GM12878 (cell line): ENCODE results near the gene MAPKBP1. TPM values are rescaled to one million over a fixed set of nuclear protein-coding genes. Genes with fewer than 3 reads are reported as not detected.

Experiments used
- ATF7 ChIP-seq: fragments of 450-650 bp; IDR thresholded peaks from 2 replicates; pipeline ENCODE4 v1.6.1; 2016; ENCODE audit warnings: low read depth, mild to moderate bottlenecking
- BACH1 ChIP-seq: fragments of 450-650 bp; IDR thresholded peaks from 2 replicates; pipeline ENCODE4 v1.6.1; 2017; ENCODE audit warnings: mild to moderate bottlenecking, borderline replicate concordance
- BHLHE40 ChIP-seq, 2 experiments: fragments of 450-650 bp in 1 of 2; IDR thresholded peaks; 2 replicates each; pipeline ENCODE4 v1.6.1; 2011 to 2017; ENCODE audit warnings: low read depth in 2 of 2, borderline replicate concordance in 1 of 2, improper control_type of control experiment in 1 of 2, low read length in 1 of 2, mild to moderate bottlenecking in 1 of 2
- CHD1 ChIP-seq: IDR thresholded peaks from 2 replicates; pipeline ENCODE4 v1.6.1; 2012; ENCODE audit warnings: low read depth, low read length, improper control_type of control experiment
- CHD2 ChIP-seq: IDR thresholded peaks from 2 replicates; pipeline ENCODE4 v1.6.1; 2011; ENCODE audit warnings: low read depth, low read length, improper control_type of control experiment, borderline replicate concordance
- DPF2 ChIP-seq: fragments of 450-650 bp; IDR thresholded peaks from 2 replicates; pipeline ENCODE4 v1.6.1; 2017; ENCODE audit warnings: mild to moderate bottlenecking
- EGR1 ChIP-seq, 2 experiments: IDR thresholded peaks; 1 replicate in 1 of 2; 2 replicates in 1 of 2; pipeline ENCODE4 v1.6.1; 2011 to 2012; ENCODE audit warnings: low read depth in 2 of 2, low read length in 2 of 2, borderline replicate concordance in 1 of 2, mild to moderate bottlenecking in 1 of 2, moderate library complexity in 1 of 2
- ELK1 ChIP-seq: IDR thresholded peaks from 2 replicates; pipeline ENCODE4 v1.6.1; 2012; ENCODE audit warnings: low read depth, low read length, improper control_type of control experiment
- GATAD2B ChIP-seq: fragments of 450-650 bp; conservative IDR thresholded peaks from 2 replicates; pipeline ENCODE4 v1.6.1; 2017; ENCODE audit warnings: low read depth, mild to moderate bottlenecking, moderate library complexity
- LARP7 ChIP-seq: fragments of 450-650 bp; IDR thresholded peaks from 2 replicates; pipeline ENCODE4 v1.6.1; 2017; ENCODE audit warnings: mild to moderate bottlenecking
- MAX ChIP-seq: IDR thresholded peaks from 2 replicates; pipeline ENCODE4 v1.6.1; 2012; ENCODE audit warnings: low read depth, low read length, improper control_type of control experiment
- NFYB ChIP-seq: IDR thresholded peaks from 2 replicates; pipeline ENCODE4 v1.6.1; 2011; ENCODE audit warnings: low read depth, mild to moderate bottlenecking, low read length, improper control_type of control experiment, moderate library complexity; ENCODE audit not compliant: insufficient read depth
- PML ChIP-seq: IDR thresholded peaks from 2 replicates; pipeline ENCODE4 v1.6.1; 2012; ENCODE audit warnings: low read length, inconsistent platforms
- POLR2AphosphoS2 ChIP-seq: IDR thresholded peaks from 2 replicates; pipeline ENCODE4 v1.6.1; 2011; ENCODE audit warnings: low read depth, mild to moderate bottlenecking, low read length, improper control_type of control experiment, moderate library complexity
- RAD21 ChIP-seq: IDR thresholded peaks from 2 replicates; pipeline ENCODE4 v1.6.1; 2011; ENCODE audit warnings: mild to moderate bottlenecking, low read depth, low read length, moderate library complexity; ENCODE audit not compliant: insufficient read depth
- RB1 ChIP-seq: fragments of 450-650 bp; formaldehyde crosslinking; IDR thresholded peaks from 2 replicates; pipeline ENCODE4 v1.6.1; 2017; ENCODE audit warnings: mild to moderate bottlenecking, borderline replicate concordance
- RCOR1 ChIP-seq: conservative IDR thresholded peaks from 2 replicates; pipeline ENCODE4 v1.6.1; 2012; ENCODE audit warnings: low read depth, low read length, improper control_type of control experiment
- RUNX3 ChIP-seq: IDR thresholded peaks from 2 replicates; pipeline ENCODE4 v1.6.1; 2012; ENCODE audit warnings: low read length, inconsistent platforms
- SIN3A ChIP-seq: IDR thresholded peaks from 2 replicates; pipeline ENCODE4 v1.6.1; 2012; ENCODE audit warnings: low read depth, low read length, improper control_type of control experiment
- SMAD5 ChIP-seq: IDR thresholded peaks from 2 replicates; pipeline ENCODE4 v1.6.1; 2016; ENCODE audit warnings: antibody characterized with exemption, low read depth
- SMC3 ChIP-seq: IDR thresholded peaks from 2 replicates; pipeline ENCODE4 v1.6.1; 2011; ENCODE audit warnings: low read length, improper control_type of control experiment, borderline replicate concordance
- SUZ12 ChIP-seq: fragments of 200-600 bp; sonication (generic); IDR thresholded peaks from one replicate; pipeline ENCODE4 v1.6.1; 2018; ENCODE audit warnings: antibody characterized with exemption, mild to moderate bottlenecking; ENCODE audit not compliant: unreplicated experiment
- TBL1XR1 ChIP-seq: IDR thresholded peaks from 2 replicates; pipeline ENCODE4 v1.6.1; 2012; ENCODE audit warnings: low read depth, low read length, improper control_type of control experiment
- YY1 ChIP-seq: IDR thresholded peaks from 2 replicates; pipeline ENCODE4 v1.6.1; 2011; ENCODE audit warnings: low read depth, mild to moderate bottlenecking, low read length
- polyA plus RNA-seq, 11 experiments: library from polyadenylated mRNA; depleted of rRNA in 4 of 11; unstranded in 6 of 11; stranded (reverse) in 5 of 11; fragments of >200 nt; fragmentation: Nextera tagmentation in 4 of 11; fragmentation: Illumina TruSeq in 1 of 11; extraction: Ambion mirVana in 4 of 11; extraction: Trizol in 1 of 11; gene quantifications; 1 replicate in 1 of 11; 2 replicates in 10 of 11; pipeline versions ENCODE4 v1.2.1 to v1.2.3, GENCODE V29; 2011 to 2016; ENCODE audit warnings: inconsistent platforms in 2 of 11, missing spikeins in 2 of 11, low read depth in 1 of 11
- total RNA-seq, 4 experiments: library from RNA; depleted of rRNA in 3 of 4; stranded (reverse); fragments of >200 nt in 3 of 4; fragmentation: Illumina TruSeq in 1 of 4; extraction: Trizol in 1 of 4; gene quantifications; 2 replicates each; pipeline versions ENCODE4 v1.2.1 to v1.2.3, GENCODE V29; 2013 to 2021
- TF ChIP-seq, protein P1 (sequence below): IDR thresholded peaks from 2 replicates; pipeline ENCODE4 v1.6.1; 2011; ENCODE audit warnings: borderline replicate concordance, low read depth, mild to moderate bottlenecking, moderate library complexity, low read length; ENCODE audit not compliant: insufficient read depth, poor library complexity, severe bottlenecking
- TF ChIP-seq, protein P2 (sequence below), 3 experiments: IDR thresholded peaks in 2 of 3; conservative IDR thresholded peaks in 1 of 3; 2 replicates each; pipeline ENCODE4 v1.5.1; 2011; ENCODE audit warnings: low read depth in 3 of 3, low read length in 3 of 3, mild to moderate bottlenecking in 3 of 3, control low read depth in 2 of 3, moderate library complexity in 2 of 3, inconsistent platforms in 1 of 3, mixed read lengths in 1 of 3; ENCODE audit not compliant: control insufficient read depth in 2 of 3, insufficient read depth in 1 of 3; ENCODE audit errors: extremely low read depth in 1 of 3

MAPKBP1 gene
- total and polyA plus RNA-seq, 10 of the 15 experiments (the other 5 are each of a cell fraction or from before 2014, with no cell fraction given), result 0.44 to 19.0 (median 7.3) TPM

DNA sequence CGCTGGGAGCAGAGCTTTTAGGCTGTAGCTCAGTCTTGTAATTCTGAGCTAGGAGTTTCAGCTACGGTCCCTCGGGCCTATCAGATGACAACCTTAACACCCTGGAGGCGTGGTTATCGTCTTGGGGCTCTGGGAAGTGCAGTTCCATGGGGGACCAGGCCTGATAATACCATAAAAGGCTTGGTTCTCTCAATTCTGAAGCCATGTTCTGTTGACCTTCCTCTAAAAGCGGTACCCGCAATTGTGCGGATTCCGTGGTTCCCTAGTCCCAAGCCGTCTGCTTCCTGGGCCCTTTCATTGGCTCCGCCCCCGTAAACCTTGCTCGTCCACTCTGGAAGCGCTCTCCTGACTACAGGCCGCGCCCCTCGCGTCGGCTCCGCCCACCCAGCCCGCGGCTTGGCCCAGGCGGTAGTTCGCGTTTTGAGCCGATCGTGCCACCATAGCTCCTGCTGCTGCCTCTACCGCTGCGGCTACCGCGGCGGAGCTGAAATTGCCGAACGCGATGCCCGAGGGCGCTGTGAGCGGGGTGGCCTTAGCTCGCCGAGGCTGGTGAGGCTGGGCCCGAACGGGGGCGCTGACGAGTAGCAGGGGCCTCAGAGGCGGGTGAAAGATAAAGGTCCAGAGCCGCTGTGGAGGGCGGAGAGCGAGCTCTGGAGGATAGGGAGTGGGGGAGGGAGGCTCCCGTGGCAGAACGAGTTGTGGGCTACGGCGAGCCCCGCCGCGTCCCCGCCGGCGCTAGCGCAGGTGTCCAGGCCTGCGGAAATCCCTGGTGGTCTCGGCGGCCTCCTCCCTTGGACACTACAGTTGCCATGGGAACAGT is at the start of gene MAPKBP1 (continued):
- TF ChIP-seq SMC3 (peak; percentile 64), TBL1XR1 (peak; percentile 1; the same call in 1 of the 2 replicates), CHD2 (peak; percentile 74), NFYB (peak; percentile 79), SMAD5 (no peak; the same call in 1 of the 2 replicates), ELK1 (peak; percentile 42; the same call in 1 of the 2 replicates), RCOR1 (peak; percentile 73; the same call in 1 of the 2 replicates), DPF2 (peak; percentile 58; the same call in 1 of the 2 replicates), BACH1 (peak; percentile 43; the same call in 1 of the 2 replicates), EGR1 (IDR thresholded peaks at IDR 0.05; ENCODE audit: borderline replicate concordance in 1 of 2, low read depth in 2 of 2, low read length in 2 of 2) (peak in 1 of 2 experiments; percentile 54; a peak in 1 of 3 replicates), YY1 (peak; percentile 70), BHLHE40 (IDR thresholded peaks at IDR 0.05; ENCODE audit: borderline replicate concordance in 1 of 2, low read depth in 2 of 2, low read length in 1 of 2) (peak; percentile 73 to 83; a peak in 3 of 4 replicates), RAD21 (peak; percentile 53), POLR2AphosphoS2 (peak; percentile 92), SUZ12 (no peak), GATAD2B (peak; percentile 78; the same call in 1 of the 2 replicates), ATF7 (peak; percentile 71; the same call in 1 of the 2 replicates), SIN3A (peak; percentile 42), PML (peak; percentile 40; the same call in 1 of the 2 replicates), RB1 (peak; percentile 87), CHD1 (0 out of 2 replicates have a peak, but pooled peaks have one; percentile 55), MAX (peak; percentile 69), RUNX3 (peak; percentile 74), LARP7 (peak; percentile 88; the same call in 1 of the 2 replicates)
- TF ChIP-seq, protein P1, sequence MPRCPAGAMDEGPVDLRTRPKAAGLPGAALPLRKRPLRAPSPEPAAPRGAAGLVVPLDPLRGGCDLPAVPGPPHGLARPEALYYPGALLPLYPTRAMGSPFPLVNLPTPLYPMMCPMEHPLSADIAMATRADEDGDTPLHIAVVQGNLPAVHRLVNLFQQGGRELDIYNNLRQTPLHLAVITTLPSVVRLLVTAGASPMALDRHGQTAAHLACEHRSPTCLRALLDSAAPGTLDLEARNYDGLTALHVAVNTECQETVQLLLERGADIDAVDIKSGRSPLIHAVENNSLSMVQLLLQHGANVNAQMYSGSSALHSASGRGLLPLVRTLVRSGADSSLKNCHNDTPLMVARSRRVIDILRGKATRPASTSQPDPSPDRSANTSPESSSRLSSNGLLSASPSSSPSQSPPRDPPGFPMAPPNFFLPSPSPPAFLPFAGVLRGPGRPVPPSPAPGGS, result peak; percentile 52
- TF ChIP-seq, protein P2, sequence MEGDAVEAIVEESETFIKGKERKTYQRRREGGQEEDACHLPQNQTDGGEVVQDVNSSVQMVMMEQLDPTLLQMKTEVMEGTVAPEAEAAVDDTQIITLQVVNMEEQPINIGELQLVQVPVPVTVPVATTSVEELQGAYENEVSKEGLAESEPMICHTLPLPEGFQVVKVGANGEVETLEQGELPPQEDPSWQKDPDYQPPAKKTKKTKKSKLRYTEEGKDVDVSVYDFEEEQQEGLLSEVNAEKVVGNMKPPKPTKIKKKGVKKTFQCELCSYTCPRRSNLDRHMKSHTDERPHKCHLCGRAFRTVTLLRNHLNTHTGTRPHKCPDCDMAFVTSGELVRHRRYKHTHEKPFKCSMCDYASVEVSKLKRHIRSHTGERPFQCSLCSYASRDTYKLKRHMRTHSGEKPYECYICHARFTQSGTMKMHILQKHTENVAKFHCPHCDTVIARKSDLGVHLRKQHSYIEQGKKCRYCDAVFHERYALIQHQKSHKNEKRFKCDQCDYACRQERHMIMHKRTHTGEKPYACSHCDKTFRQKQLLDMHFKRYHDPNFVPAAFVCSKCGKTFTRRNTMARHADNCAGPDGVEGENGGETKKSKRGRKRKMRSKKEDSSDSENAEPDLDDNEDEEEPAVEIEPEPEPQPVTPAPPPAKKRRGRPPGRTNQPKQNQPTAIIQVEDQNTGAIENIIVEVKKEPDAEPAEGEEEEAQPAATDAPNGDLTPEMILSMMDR (IDR thresholded peaks at IDR 0.05 in 2 of 3, conservative IDR thresholded peaks at IDR 0.05 in 1 of 3; ENCODE audit: control insufficient read depth in 2 of 3, extremely low read depth in 1 of 3, insufficient read depth in 1 of 3, low read depth in 3 of 3, low read length in 3 of 3), result peak; percentile 85 to 98 (median 87)
